NCI-H69 (cell line): ENCODE results near the gene NECTIN4.
"Not testable (repeated sequence)": the region's sequence is repeated elsewhere in the genome, so short reads cannot be mapped to it uniquely, and the experiment has no call there.

ENCODE experiments used
- DNase-seq: peaks from one replicate; lab custom pipeline; 2025; lab: John Stamatoyannopoulos, UW

NECTIN4 gene

DNA sequence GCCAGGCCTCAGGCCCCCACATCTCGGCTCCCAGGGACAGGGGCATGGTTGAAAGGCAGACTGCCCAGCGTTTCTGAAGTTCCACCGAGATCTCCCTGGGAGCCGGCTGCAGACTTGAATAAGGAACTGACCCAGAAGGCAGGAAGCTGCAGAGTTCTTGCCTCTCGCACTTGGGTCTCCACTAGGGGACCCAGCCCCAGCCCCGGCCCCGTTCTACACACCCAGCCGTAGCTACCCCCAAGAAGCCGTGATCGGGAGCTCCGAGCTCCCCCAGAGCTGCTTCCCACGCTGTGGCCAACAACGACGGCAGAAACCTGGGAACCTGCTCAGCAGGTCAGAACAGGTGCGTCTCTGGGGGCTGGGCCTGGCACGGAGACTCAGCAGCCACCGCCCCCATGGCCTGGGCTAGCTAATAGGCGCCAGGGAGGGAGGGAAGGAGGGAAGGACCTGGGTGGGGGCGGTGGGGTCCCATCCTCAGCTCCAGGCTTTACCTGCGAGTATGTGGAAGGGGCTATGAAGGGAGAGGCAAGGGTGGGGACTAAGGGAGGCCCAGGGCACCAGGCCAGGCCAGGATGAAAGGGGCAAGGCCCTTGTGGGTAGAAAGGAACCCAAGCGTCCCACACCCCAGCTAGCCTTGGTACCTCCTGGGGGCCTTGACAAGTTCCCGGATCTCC, at the start of gene NECTIN4:
TSS of gene NECTIN4 (minus strand) at position 308 of the 674 bp plus-strand sequence. CDS start at position 46, 262 bp downstream.
- DNase-seq, result no peak

DNA sequence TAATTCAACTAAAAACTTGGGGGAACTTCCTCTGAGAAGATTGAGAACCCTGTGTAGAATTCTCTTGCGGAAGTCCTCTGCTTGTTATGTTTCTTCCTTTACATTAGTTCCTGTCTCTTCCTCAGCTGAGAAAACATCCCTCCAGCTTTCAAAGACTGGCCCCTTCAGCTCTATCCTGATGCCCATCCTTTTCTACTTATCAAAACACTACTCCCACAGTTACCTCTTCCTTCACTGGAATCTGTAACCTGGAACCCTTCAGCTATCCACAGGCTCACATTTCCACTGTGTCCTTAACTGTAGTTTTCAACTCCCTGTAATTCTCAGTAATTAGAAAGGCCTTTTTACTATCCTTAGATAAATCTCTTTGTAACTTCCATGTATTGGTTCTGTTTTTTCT, 49.1 kb upstream of the NECTIN4 start:
- no peak for DNase-seq

DNA sequence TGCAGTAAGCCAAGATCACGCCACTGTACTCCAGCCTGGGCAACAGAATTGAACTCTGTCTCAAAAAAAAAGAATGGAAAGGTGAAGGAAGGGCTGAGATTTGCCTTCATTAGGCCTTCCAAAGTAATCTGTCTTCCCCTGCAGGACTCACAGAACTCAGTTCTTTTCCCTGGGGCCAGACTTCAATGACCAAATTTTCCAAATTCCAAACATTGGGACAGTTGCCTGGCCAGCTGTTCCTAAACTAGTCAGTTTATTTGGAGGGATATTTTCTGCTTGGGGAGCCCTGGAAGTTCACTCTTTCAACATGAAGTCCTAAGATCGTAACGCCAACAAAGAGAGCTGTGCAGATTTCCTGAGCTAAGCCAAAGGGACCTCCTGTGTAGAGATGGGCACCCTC, 48.5 kb upstream of the NECTIN4 start:
- no peak for DNase-seq

DNA sequence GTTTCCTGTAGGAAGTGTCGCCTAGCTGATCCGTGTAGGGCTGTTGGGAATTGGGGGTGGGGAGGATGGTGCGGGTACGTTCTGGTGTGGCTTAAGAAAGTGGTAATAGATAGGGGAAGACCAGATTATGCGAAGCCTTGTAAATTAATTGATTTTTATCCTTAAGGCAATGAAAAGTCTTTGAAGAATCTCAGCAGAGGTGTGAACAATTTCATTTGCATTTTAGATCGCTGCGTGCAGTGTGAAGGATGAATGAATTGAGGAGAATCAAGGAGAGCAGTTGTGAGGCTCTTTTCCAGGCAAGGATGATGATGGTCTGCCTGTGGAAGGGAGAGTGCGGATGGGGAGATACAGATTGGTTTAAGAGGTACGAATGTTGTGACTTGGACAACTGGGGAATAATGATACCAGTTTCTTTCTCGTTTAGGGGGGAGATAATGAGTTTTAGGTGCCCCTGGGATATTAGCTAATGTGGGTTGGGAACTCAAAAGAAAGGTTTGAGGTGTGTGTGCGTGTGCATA, 43.9 kb upstream of the NECTIN4 start:
- peak; percentile 55 for DNase-seq

DNA sequence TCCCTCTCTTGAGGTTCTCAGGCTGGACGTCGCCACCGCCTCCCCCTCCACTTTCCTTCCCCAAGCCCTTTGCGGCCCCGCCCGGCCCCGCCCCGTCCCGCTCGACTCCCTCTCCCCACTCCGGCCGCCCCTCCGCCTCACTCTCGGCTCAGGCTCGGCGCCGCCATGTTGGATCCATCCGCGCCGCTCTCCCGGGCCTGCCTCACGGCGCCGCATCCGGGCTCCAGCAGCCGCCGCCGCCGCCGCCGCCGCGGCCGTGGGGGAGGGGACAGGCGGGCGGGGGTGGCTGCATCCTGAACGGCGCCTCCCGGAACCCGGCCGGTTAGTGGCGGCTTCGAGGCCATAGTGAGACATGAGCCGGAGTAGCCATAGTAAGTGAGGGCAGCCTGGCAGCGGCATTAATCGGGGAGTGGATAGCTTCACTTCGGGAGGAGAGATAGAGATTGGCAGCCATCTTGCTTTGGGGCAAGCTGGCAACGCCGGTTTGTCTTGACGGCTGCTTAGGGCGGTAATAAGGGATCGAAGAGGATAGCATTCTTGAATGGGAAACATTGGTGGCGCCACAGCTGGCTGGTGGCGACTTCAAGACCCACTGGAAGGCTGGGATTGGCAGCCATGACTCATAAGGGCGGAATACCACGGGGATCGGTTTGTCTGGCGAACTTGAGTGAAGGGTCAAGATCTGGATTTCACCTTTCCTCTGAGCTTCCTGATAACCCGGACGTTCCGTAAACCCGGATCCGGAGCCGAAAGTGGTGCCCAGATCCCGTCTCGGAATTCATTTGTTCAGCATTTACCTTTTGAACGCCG, 43.3 kb upstream of the NECTIN4 start, which contains the start of gene DEDD:
TSS of gene DEDD (minus strand) at position 258 of the 810 bp plus-strand sequence. CDS start 8,205 bp downstream, outside the sequence.
- peak; percentile 98 for DNase-seq

DNA sequence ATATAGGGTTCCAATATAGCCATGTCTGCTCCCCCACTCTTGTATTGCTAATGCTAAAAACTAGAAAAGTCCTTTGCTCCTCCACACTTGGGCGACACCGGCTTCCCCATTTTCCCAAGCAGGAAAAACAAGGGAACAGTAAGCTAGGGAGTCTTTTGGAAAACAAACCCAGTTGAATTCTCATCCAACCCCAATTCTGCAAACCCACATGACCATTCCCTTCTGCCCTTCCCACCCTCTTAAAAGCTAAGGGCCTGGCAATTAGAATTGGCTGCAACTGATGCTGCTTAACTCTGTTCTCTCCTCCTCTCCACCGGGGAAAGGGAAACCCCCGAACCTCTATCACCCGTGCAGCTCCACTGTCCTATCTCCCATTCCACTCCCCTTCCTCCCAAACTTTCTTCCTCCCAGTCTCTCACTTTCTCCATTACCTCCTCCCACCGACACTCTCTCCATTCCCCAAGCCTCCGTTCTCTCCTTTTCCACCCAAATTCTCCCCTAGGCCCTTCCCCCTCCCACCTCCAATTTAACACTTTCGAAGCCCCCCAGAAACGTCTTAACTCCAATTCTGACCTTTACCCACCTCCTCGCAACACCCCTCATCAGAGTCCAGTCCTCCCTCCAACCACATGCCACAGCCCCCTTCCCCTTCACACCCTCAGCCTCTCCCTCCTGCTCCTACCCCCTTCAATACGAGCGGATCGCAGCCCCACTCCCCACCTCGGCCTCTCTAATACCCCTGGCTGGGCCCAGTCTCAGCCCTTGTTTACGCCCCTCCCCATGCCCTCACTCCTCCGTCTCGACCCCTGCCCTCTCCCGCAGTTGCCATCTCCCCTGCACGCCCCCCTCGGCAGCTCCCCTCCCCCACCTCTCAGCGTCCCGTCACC, 42.4 kb upstream of the NECTIN4 start:
- peak; percentile 43 for DNase-seq

DNA sequence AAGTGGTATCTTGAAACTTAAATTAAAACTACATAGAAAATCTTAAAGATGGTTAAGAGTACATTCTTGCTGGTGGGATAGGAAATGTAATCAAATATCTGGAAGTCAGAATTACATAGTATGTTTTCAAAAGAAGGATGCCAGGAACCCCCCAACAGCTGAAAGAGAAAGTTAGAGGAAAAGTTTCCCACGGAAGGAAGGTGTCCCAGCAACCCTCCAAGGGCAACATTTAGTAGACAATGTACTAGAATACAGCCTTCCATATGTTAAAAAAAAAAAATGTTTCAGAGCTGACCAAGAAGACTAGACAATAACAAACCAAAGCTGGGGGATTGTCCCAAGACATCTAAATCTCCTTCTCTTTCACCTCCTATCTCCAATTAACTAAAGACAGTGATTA, 40.9 kb upstream of the NECTIN4 start:
- DNase-seq, result no peak

DNA sequence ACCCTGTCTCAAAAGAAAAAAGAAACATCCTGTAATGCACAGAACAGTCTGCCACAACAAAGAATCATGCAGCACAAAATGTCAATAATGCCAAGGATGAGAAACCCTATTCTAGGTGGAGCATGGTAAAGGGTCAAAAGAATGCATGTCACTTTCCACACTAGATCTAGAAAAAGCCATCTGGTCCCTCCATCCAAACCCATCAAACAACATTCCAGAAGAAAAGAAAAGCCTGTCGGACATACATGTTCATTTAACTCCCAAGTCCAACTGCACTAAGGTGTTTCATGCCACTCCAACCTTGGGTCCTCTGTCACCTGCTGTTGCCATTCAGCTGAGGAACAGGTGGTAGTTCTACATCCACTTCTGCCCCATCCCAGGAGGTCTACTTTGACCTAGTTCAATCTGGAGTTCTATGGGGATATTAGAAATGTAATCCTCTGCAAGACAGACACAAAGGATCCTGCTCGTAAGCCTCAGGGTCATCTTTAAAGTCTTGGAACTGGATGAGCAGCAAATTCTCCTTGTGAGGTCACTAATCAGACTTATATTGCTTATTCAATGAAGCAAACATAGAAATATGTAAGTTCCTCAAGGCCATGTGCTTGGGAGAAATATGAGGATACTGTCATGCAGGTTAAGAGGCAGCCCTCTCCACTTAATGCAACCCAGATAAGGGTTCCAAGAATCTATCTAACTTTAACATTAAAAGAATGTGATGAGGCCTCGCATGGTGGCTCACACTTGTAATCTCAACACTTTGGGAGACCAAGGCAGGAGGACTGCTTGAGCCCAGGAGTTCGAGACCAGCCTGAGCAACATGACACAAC, 39.4 kb upstream of the NECTIN4 start:
- DNase-seq, result no peak

DNA sequence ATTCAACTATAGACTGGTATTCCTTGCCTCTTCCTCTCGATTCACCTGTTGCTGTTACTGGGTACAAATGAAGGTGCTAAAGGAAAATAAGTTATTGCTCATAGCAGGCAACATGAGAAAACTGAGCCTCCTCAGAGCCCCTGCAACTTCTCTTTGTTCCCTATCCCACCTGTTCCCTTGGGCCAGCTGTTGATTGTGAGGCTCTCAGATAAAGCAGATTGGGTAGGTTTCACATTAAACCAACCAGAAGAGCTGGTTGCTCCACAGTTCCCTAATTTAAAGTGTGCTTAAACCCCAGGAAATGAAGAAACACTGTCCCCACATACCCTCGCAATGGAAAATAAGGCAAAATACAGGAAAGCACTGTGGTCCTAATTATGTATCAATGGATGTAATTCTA, 38.3 kb upstream of the NECTIN4 start:
- DNase-seq, result no peak

DNA sequence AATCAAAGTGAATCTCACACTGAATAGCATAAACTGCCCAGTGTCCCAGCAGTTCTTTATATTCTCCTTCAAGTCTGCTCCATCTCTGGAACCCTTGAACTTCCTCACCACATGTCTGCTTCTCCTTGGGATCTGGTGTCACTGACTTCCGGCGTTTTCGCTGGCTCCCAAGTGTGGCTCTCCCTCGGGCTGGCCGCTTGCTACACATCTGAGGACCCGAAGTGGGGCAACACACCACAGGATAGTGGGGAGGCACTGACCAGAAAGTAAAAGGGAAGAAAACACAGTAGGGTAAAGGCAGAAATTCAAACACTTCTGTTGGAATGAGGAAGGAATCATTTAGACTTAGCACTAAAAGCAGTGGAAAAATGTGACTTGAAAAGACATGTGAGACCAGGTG, 33.6 kb upstream of the NECTIN4 start:
- no peak for DNase-seq

DNA sequence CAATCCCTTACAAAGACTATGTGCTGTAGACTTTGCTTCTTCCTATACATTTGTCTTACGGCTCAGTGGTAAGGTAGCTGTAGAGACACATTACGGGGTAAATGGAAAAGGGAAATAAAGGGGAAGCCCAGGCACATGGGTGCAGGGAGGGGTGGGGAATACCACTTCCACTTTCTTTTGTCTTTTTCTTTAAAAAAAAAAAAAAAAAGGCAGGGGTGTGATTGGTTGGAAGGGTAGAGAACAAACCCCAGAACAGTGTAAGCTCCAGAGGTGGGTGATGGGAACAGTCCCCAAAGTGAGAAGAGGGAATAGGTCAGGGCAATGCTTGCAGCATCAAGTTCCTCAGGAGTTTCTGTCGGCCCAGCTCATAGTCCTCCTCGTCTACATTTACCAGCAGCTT, 32.5 kb upstream of the NECTIN4 start:
- DNase-seq, result no peak

DNA sequence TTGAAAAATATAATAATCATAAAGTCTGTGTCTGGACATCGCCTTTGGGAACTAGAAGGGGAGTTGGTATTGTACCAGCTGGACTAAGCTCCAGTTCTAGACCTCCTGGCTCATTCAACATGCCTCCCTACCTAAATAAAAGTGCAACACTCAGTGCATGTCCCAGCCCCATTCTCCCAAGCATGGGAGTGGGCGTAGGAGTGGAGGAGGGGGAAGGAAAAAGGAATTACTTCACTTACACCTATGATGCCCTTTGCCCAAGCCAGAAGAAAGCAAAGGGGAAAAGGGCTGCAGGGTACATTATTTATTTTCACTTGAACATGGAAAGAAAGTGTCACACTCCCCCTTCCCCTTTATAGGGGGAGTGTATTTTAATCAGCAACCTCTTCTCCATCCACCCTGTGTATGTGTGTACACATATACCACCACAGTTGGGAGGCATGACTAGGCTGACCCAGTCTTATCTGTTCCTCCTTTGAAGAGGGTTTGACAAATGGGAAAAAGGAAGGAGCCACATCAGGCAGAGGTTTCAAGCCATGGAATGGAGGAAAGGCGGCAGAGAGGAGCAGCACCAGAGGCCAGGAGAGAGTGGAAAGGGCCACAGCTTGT, 31.8 kb upstream of the NECTIN4 start:
- DNase-seq, result no peak

DNA sequence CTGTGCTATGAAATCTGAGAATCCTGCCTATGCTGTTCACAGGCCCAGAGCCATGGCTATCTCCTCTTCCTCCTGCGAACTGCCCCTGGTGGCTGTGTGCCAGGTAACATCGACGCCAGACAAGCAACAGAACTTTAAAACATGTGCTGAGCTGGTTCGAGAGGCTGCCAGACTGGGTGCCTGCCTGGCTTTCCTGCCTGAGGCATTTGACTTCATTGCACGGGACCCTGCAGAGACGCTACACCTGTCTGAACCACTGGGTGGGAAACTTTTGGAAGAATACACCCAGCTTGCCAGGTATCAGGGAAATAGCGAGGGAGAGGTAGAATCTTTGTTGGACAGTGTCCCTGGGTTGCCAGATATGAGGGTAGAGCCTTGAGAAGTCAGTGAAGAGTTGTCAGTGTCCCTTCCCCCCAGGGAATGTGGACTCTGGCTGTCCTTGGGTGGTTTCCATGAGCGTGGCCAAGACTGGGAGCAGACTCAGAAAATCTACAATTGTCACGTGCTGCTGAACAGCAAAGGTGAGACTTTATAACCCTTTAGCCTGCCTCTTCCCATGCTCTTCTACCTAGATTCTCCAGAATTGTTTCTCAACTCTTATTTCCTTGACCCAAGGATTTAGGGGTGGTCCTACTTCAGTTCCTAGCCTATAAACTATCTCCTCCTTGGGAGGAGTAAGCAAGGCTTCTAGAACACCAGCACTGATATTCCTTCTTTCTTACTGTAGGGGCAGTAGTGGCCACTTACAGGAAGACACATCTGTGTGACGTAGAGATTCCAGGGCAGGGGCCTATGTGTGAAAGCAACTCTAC, 29.9 kb upstream of the NECTIN4 start:
- peak; percentile 29 for DNase-seq

DNA sequence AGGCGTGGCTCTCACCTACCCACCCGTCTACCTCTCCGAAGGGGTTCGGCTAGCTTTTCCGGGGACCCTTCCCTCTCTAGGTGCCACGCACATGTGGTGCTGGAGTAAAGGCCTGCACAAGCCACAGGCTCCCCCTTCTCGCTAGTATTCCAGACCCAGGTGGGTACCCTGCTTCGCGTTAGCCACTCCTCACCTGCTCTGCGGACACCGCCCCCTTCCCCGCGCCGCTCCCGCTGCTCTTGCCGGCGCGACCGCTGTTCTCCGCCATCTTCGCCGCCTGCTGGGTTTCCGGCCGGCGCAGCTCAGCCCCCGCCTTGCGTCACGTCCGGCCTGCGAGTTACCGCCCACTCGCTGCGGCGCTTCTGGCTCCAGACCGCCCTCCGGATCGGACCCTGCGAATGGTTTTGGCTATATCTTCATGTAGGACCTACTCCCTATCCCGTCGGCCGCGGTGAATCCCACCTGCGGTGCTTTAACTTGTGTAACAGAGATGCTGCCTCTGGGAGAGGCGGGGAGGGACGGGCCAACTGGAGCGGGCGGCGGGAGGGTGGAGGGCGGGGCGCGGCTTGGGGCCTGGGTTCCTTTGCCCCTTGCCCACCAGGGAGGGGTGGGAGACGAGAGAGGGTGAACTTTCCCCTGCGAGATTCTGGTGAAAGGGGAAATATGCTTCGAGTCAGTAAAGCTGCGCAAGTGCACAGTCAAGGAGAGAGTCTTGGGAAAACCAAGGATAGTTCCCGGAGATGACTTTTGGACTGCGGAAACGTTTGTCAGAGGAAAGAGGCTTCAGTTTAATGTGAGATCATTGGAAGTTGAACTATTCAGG, 28.6 kb upstream of the NECTIN4 start, which contains the start of the genes NIT1 and PFDN2:
TSS of gene NIT1 (plus strand) at position 347 of the 823 bp plus-strand sequence. CDS start at position 419, 72 bp downstream.
TSS of gene PFDN2 (minus strand) at position 279 of the 823 bp plus-strand sequence. CDS start at position 268, 11 bp downstream.
- DNase-seq, result peak; percentile 93

DNA sequence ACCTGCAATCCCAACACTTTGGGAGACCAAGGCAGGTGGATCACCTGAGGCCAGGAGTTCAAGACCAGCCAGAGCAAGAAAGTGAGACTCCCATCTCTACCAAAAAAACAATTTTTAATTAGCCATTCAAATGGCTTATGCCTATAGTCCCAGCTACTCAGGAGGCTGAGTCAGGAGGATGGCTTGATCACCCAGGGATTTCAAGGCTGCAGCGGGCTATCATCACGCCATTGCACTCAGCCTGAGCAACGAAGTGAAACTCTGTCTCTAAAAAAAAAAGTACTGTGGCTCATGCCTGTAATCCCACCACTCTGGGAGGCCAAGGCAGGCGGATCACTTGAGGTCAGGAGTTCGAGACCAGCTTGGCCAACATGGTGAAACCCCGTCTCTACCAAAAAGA, 26.6 kb upstream of the NECTIN4 start:
- not testable (repeated sequence) for DNase-seq

DNA sequence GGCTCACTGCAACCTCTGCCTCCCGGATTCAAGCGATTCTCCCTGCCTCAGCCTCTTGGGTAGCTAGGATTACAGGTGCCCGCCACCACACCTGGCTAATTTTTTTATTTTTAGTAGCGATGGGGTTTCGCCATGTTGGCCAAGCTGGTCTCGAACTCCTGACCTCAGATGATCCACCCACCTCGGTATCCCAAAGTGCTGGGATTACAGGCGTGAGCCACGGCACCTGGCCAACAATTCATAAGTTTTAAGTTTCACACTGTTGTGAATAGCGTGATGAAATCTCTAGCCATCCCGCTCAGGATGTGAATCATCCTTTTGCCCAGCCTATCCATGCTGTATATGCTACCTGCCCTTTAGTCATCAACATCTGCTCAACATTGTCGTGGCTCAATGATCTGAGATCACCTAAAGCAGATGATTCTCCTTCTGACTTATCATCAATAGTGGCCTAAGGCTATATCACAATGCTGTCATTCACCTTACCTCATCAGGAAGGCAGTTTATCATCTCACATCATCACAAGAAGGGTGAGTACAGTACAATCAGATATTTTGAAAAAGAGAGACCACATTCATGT, 25.9 kb upstream of the NECTIN4 start:
- peak; percentile 9 for DNase-seq

DNA sequence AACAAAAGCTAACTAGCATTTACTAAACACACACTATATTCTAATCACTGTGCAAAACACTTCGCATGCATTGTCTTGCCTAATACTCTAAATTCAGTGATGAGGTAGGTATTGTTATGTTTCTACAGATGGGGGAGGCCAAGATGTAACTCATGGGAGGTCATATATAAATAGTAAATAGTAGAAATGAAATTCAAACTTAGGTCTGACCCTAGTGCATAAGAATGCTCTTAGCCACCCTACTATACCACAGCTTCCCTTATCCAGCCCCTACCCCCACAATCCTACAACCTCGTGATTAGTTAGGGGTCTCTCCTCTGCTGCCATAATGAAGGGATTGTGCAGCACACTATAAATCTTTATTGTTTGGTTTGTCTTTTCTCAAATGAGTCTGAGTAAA, 25.2 kb upstream of the NECTIN4 start:
- no peak for DNase-seq

DNA sequence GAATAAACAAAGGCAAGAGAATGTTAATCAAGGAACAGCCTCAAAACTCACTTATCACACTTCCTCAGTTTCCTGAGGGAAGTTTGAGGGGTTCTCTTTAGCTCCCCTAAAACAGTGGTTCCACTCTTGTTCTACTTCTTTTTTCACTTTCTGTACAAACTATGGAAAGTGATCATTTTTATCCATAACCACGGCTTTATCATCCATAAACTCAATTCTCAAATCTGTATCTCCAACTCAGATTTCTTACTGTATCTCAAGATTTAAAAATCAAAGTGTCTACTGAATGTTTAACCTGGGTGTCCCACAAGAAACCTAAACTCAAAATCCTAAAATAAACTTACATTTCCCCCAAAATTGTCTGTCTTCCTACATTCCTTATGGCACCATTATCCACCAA, 24.6 kb upstream of the NECTIN4 start:
- no peak for DNase-seq
